Caco-2 (cell line): ENCODE results near the gene EFNA1. TPM values are rescaled to one million over a fixed set of nuclear protein-coding genes. Genes with fewer than 3 reads are reported as not detected.

Experiments
- BruUV-seq: library from RNA; stranded (reverse); fragments of 400-500 nt; replicated peaks from 2 replicates; lab custom pipeline; 2021; lab: Mats Ljungman, UMichigan
- CTCF ChIA-PET: fragments of 300-600 bp; sonication (Branson Sonifier 250); formaldehyde crosslinking; loops from one replicate; lab custom pipeline; 2022; ENCODE audit warnings: antibody characterized with exemption; lab: Charles Lee
- POLR2A ChIA-PET: fragments of 300-600 bp; sonication (Branson Sonifier 250); formaldehyde crosslinking; loops from one replicate; lab custom pipeline; 2022; ENCODE audit warnings: antibody characterized with exemption; lab: Charles Lee
- DNase-seq, 2 experiments: peaks; one replicate each; pipeline versions ENCODE4 v3.0.0 to v3.0.0-alpha.2; 2020 to 2022
- H3K27me3 ChIP-seq: replicated peaks from 2 replicates; pipeline ENCODE4 v1.6.0; 2011; ENCODE audit warnings: low read length; ENCODE audit not compliant: control insufficient read depth, insufficient read depth
- H3K36me3 ChIP-seq: 2 replicates; pipeline ENCODE4 v1.5.1; 2011; ENCODE audit warnings: low read length; ENCODE audit not compliant: control insufficient read depth, insufficient read depth
- H3K4me1 ChIP-seq: fragments of 250-450 bp; sonication (Bioruptor Pico); 2 replicates; pipeline ENCODE4 v1.5.1; 2020; ENCODE audit warnings: mild to moderate bottlenecking
- H3K4me3 ChIP-seq: 2 replicates; pipeline ENCODE4 v1.5.1; 2011; ENCODE audit warnings: low read depth, mild to moderate bottlenecking, control low read depth, low read length
- H3K9me3 ChIP-seq: fragments of 250-450 bp; sonication (Bioruptor Pico); 2 replicates; pipeline ENCODE4 v1.5.1; 2020; ENCODE audit warnings: mild to moderate bottlenecking, moderate library complexity
- H3K27ac Mint-ChIP-seq: one replicate; pipeline ENCODE4 v1.8.0; 2022; ENCODE audit warnings: mixed read lengths; ENCODE audit not compliant: unreplicated experiment
- H3K27me3 Mint-ChIP-seq: one replicate; pipeline ENCODE4 v1.8.0; 2022; ENCODE audit warnings: mixed read lengths; ENCODE audit not compliant: insufficient read depth, unreplicated experiment
- H3K36me3 Mint-ChIP-seq: one replicate; pipeline ENCODE4 v1.8.0; 2022; ENCODE audit warnings: mild to moderate bottlenecking, mixed read lengths; ENCODE audit not compliant: insufficient read depth, unreplicated experiment
- H3K4me1 Mint-ChIP-seq: one replicate; pipeline ENCODE4 v1.8.0; 2022; ENCODE audit warnings: low read depth, mixed read lengths; ENCODE audit not compliant: unreplicated experiment
- H3K4me3 Mint-ChIP-seq: one replicate; pipeline ENCODE4 v1.8.0; 2022; ENCODE audit warnings: mild to moderate bottlenecking, moderate library complexity, mixed read lengths; ENCODE audit not compliant: unreplicated experiment
- H3K9me3 Mint-ChIP-seq: one replicate; pipeline ENCODE4 v1.8.0; 2022; ENCODE audit warnings: mixed read lengths; ENCODE audit not compliant: unreplicated experiment
- intact Hi-C: fragments of 100-400 bp; cut with micrococcal nuclease; formaldehyde crosslinking; loops from one replicate; pipeline ENCODE4 v1.10.0; 2022; ENCODE audit not compliant: unreplicated experiment
- total RNA-seq: library from RNA; stranded (reverse); gene quantifications from 2 replicates; pipeline ENCODE4 v1.2.3, GENCODE V29; 2022
- TF ChIP-seq, protein P1 (sequence below), 2 experiments: fragments of 200-600 bp in 1 of 2; IDR thresholded peaks; 1 replicate in 1 of 2; 2 replicates in 1 of 2; pipeline versions ENCODE4 v1.5.1 to v1.8.0; 2011 to 2022; ENCODE audit warnings: antibody characterized with exemption in 1 of 2, control low read depth in 1 of 2, inconsistent platforms in 1 of 2, low read depth in 1 of 2, low read length in 1 of 2, mild to moderate bottlenecking in 1 of 2, moderate library complexity in 1 of 2; ENCODE audit not compliant: insufficient read depth in 1 of 2, severe bottlenecking in 1 of 2, unreplicated experiment in 1 of 2

EFNA1 gene
- total RNA-seq, 1 experiment from 2014 or later, result 47.9 TPM

DNA sequence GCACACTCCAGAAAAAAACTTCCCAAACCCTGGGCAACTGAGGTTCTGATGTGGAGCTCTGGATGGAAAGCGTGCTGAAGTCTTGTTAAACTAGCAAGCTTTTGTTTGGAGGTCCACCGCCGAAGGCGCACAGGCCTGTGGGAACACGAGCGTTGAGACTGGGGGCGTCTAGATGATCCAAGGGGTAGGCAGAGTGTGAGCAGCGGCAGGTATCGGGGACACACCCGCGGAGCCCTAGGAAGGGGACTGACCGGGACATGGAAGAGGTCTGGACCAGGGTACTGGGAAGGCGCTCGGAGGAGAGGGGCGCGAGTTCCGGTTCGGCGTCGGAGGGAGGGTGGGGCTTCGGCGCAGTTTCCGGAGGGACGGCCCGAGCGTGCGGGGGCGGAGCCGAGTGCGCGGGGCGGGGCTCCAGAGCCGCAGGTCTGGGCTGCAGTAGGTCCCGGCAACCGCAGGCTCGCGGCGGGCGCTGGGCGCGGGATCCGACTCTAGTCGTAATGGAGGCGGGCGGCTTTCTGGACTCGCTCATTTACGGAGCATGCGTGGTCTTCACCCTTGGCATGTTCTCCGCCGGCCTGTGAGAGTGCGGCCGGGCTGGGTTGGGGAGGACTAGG lies 7.8 kb downstream of the EFNA1 start, which contains the start of gene SLC50A1:
TSS of gene SLC50A1 (plus strand) at position 438 of the 614 bp plus-strand sequence. CDS start at position 498, 60 bp downstream.
- peak within 1 kb of the TSS; percentile 86 for H3K27ac Mint-ChIP-seq
- H3K4me3 ChIP-seq, result peak within 1 kb of the TSS; percentile 84
- peak; percentile 96 to 97 for DNase-seq
- TF ChIP-seq, protein P1, sequence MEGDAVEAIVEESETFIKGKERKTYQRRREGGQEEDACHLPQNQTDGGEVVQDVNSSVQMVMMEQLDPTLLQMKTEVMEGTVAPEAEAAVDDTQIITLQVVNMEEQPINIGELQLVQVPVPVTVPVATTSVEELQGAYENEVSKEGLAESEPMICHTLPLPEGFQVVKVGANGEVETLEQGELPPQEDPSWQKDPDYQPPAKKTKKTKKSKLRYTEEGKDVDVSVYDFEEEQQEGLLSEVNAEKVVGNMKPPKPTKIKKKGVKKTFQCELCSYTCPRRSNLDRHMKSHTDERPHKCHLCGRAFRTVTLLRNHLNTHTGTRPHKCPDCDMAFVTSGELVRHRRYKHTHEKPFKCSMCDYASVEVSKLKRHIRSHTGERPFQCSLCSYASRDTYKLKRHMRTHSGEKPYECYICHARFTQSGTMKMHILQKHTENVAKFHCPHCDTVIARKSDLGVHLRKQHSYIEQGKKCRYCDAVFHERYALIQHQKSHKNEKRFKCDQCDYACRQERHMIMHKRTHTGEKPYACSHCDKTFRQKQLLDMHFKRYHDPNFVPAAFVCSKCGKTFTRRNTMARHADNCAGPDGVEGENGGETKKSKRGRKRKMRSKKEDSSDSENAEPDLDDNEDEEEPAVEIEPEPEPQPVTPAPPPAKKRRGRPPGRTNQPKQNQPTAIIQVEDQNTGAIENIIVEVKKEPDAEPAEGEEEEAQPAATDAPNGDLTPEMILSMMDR (IDR thresholded peaks at IDR 0.05; ENCODE audit: insufficient read depth in 1 of 2, low read depth in 1 of 2, low read length in 1 of 2, severe bottlenecking in 1 of 2, unreplicated experiment in 1 of 2), result peak in 1 of 2 experiments; percentile 15
- H3K36me3 ChIP-seq, result peaks cover 16% of the 10 kb centered on the region
- intact Hi-C loops, result loop anchor here (1.0 to 2.0 kb wide), 3 partner anchors 9 to 41 kb away; no protein-coding TSS in a partner anchor
- no peaks in the 10 kb centered on the region for H3K27me3 ChIP-seq
- ChIA-PET CTCF (interaction anchor here (1.0 to 1.7 kb wide), 4 partner anchors 10 to 51 kb away, joined by 3 to 17 read pairs (median 8); no protein-coding TSS in a partner anchor), POLR2A (interaction anchor here (0.5 to 1.0 kb wide), 3 partner anchors 9 to 44 kb away, joined by 3 to 7 read pairs (median 4); no protein-coding TSS in a partner anchor)
- no TSS peak for BruUV-seq
- peaks cover 12% of the 10 kb centered on the region for H3K4me1 ChIP-seq
- peak within 1 kb of the TSS; percentile 81 for H3K4me3 Mint-ChIP-seq
- peaks cover 22% of the 10 kb centered on the region for H3K4me1 Mint-ChIP-seq
- H3K9me3 Mint-ChIP-seq, result no peaks in the 10 kb centered on the region
- peaks cover 67% of the 10 kb centered on the region for H3K36me3 Mint-ChIP-seq
- H3K27me3 Mint-ChIP-seq, result no peaks in the 10 kb centered on the region
- H3K9me3 ChIP-seq, result no peaks in the 10 kb centered on the region

DNA sequence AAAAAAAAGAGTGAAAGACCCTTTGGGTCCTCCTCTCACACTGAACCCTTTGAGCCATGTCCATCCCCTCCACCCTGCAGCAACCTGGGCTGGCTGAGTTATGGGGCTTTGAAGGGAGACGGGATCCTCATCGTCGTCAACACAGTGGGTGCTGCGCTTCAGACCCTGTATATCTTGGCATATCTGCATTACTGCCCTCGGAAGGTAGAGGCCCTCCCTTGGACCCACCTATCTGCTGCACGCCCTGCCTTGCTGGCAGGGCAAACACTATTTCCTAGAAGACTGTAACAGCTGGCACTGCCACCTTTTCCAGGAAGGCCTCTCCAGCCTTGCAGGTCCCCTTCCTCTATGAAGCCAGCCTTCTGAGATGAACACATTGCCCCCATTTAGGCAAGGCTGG lies 9.1 kb downstream of the EFNA1 start:
- H3K27ac Mint-ChIP-seq, result peak overlapping the region; percentile 86
- H3K4me3 ChIP-seq, result peak overlapping the region; percentile 29
- peak overlapping the region; percentile 81 for H3K4me3 Mint-ChIP-seq
- ChIA-PET CTCF (interaction anchor here (1.0 to 1.4 kb wide), 2 partner anchors 30 to 36 kb away, joined by 4 to 5 read pairs; partner anchors contain the start of gene KRTCAP2), POLR2A (interaction anchor here (0.6 to 1.6 kb wide), 2 partner anchors 16 to 164 kb away, joined by 3 read pairs; no protein-coding TSS in a partner anchor)
- H3K36me3 ChIP-seq, result peaks cover 13% of the 10 kb centered on the region
- no peaks in the 10 kb centered on the region for H3K27me3 Mint-ChIP-seq
- H3K9me3 ChIP-seq, result no peaks in the 10 kb centered on the region
- TF ChIP-seq, protein P1 (IDR thresholded peaks at IDR 0.05; ENCODE audit: insufficient read depth in 1 of 2, low read depth in 1 of 2, low read length in 1 of 2, severe bottlenecking in 1 of 2, unreplicated experiment in 1 of 2), result no peak
- no peak for DNase-seq
- no peaks in the 10 kb centered on the region for H3K27me3 ChIP-seq
- intact Hi-C loops, result no loop called here
- H3K9me3 Mint-ChIP-seq, result no peaks in the 10 kb centered on the region
- H3K36me3 Mint-ChIP-seq, result peaks cover 56% of the 10 kb centered on the region
- no TSS peak for BruUV-seq
- H3K4me1 Mint-ChIP-seq, result peaks cover 14% of the 10 kb centered on the region
- peaks cover 9% of the 10 kb centered on the region for H3K4me1 ChIP-seq

DNA sequence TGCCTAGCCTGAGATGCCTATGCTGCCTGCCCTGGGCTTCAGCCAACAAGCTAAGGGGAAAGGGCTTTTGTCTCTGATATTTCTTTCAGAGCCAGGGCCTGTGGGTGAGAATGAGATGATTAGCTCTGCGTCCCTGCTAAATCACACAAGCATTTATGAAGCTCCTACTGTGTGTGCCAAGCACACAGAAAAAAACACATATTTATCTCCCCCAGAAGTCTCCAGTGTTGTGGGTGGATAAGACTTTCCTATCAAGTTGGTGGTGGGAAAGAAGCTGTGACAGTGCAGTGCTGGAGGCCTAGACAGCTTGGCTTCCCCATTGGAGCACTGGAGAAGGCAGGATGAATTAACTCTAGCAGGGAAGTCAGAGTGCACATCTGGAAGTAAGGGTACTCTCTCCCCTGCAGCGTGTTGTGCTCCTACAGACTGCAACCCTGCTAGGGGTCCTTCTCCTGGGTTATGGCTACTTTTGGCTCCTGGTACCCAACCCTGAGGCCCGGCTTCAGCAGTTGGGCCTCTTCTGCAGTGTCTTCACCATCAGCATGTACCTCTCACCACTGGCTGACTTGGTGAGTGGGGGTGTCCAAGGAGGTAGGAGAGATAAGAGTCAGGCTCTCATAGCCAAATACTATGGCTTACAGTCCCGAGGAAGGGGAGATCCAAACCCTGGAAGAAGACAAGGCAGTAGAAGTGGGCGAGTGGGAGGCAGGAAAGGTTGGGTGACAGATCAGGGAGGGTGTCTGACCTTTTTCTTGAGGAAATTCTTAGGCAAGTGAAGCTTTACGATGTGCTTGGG lies 9.7 kb downstream of the EFNA1 start:
- POLR2A ChIA-PET, result interaction anchor here (0.5 to 1.6 kb wide), 2 partner anchors 16 to 797 kb away, joined by 3 read pairs; partner anchors contain the start of gene KHDC4
- H3K27ac Mint-ChIP-seq, result peak overlapping the region; percentile 86
- no TSS peak for BruUV-seq
- no peak for DNase-seq
- H3K4me3 ChIP-seq, result peak overlapping the region; percentile 29
- TF ChIP-seq, protein P1 (IDR thresholded peaks at IDR 0.05; ENCODE audit: insufficient read depth in 1 of 2, low read depth in 1 of 2, low read length in 1 of 2, severe bottlenecking in 1 of 2, unreplicated experiment in 1 of 2), result no peak
- CTCF ChIA-PET, result interaction anchor here (1.4 kb wide), 1 partner anchor 30 kb away, joined by 4 read pairs; no protein-coding TSS in a partner anchor
- H3K4me3 Mint-ChIP-seq, result peak overlapping the region; percentile 81
- peaks cover 51% of the 10 kb centered on the region for H3K36me3 Mint-ChIP-seq
- H3K27me3 ChIP-seq, result no peaks in the 10 kb centered on the region
- peaks cover 9% of the 10 kb centered on the region for H3K4me1 ChIP-seq
- H3K9me3 Mint-ChIP-seq, result no peaks in the 10 kb centered on the region
- H3K4me1 Mint-ChIP-seq, result peaks cover 11% of the 10 kb centered on the region
- intact Hi-C loops, result no loop called here
- no peaks in the 10 kb centered on the region for H3K9me3 ChIP-seq
- peaks cover 11% of the 10 kb centered on the region for H3K36me3 ChIP-seq
- no peaks in the 10 kb centered on the region for H3K27me3 Mint-ChIP-seq
